Spleen (tissue), 11 donors: ENCODE measurements around the gene SLC6A2. TPM values are rescaled to one million over a fixed set of nuclear protein-coding genes. Genes with fewer than 3 reads are reported as not detected.

Source experiments
- DNase-seq: peaks from one replicate; pipeline ENCODE4 v3.0.0-alpha.2; 2020
- H3K27ac ChIP-seq, 8 donors: fragments of 200-600 bp; sonication (generic) in 7 of 8; 1 replicate in 4 of 8; 2 replicates in 4 of 8; pipeline versions ENCODE4 v1.5.0 to v1.8.0; 2016 to 2021; ENCODE audit warnings: inconsistent platforms in 4 of 8, mild to moderate bottlenecking in 4 of 8, moderate library complexity in 1 of 8
- H3K27me3 ChIP-seq, 7 donors: fragments of 200-600 bp; sonication (generic) in 6 of 7; replicated peaks in 1 of 7; 1 replicate in 4 of 7; 2 replicates in 3 of 7; pipeline versions ENCODE4 v1.5.0 to v1.8.0; 2016 to 2021; ENCODE audit warnings: inconsistent platforms in 3 of 7, mild to moderate bottlenecking in 1 of 7
- H3K36me3 ChIP-seq, 6 donors: fragments of 200-600 bp; sonication (generic) in 5 of 6; 1 replicate in 4 of 6; 2 replicates in 2 of 6; pipeline versions ENCODE4 v1.5.0 to v1.8.0; 2016 to 2021; ENCODE audit warnings: inconsistent platforms in 2 of 6
- H3K4me1 ChIP-seq, 6 donors: fragments of 200-600 bp; sonication (generic) in 5 of 6; 1 replicate in 3 of 6; 2 replicates in 3 of 6; pipeline versions ENCODE4 v1.5.0 to v1.8.0; 2016 to 2021; ENCODE audit warnings: inconsistent platforms in 3 of 6
- H3K4me3 ChIP-seq, 8 donors: fragments of 200-600 bp; sonication (generic) in 7 of 8; 1 replicate in 4 of 8; 2 replicates in 4 of 8; pipeline versions ENCODE4 v1.5.0 to v1.8.0; 2016 to 2021; ENCODE audit warnings: inconsistent platforms in 4 of 8, mild to moderate bottlenecking in 4 of 8, moderate library complexity in 2 of 8
- H3K9me3 ChIP-seq, 8 donors: fragments of 200-600 bp; sonication (generic) in 7 of 8; 1 replicate in 4 of 8; 2 replicates in 4 of 8; pipeline versions ENCODE4 v1.5.0 to v1.8.0; 2016 to 2021; ENCODE audit warnings: inconsistent platforms in 4 of 8
- POLR2A ChIP-seq, 3 donors: fragments of 450-650 bp; IDR thresholded peaks; one replicate each; pipeline ENCODE4 v1.5.1; 2017; ENCODE audit warnings: antibody characterized with exemption in 3 of 3, mild to moderate bottlenecking in 1 of 3
- POLR2AphosphoS5 ChIP-seq, 3 donors: sonication (generic); formaldehyde crosslinking; IDR thresholded peaks; one replicate each; pipeline ENCODE4 v1.5.1; 2017; ENCODE audit warnings: antibody characterized with exemption in 3 of 3
- WGBS, 5 donors: extraction: QIAGEN DNeasy Blood & Tissue Kit in 3 of 5; methylation state at CpG; one replicate each; pipeline versions ENCODE4 v1.1.5 to v1.1.7; 2013 to 2018; 5-methylcytosine and 5-hydroxymethylcytosine counted together
- intact Hi-C: fragments of 100-400 bp; cut with DNase I; formaldehyde crosslinking; loops from one replicate; pipeline ENCODE4 v1.15.0; 2023; ENCODE audit warnings: low total_unique reads
- polyA plus RNA-seq, 3 donors: library from polyadenylated mRNA; stranded (reverse); fragments of 200-250 nt; gene quantifications; one replicate each; pipeline ENCODE4 v1.2.1, GENCODE V29; 2013
- total RNA-seq, 7 donors: library from RNA; depleted of rRNA in 3 of 7; stranded (reverse); fragments of >200 nt in 3 of 7; fragmentation: NEBNext Ultra II Directional in 4 of 7; extraction: Animal tissue kit (Norgen Biotek cat#: 25700) in 4 of 7; gene quantifications; one replicate each; pipeline versions ENCODE4 v1.1.0 to v1.2.1, GENCODE V29; 2016 to 2021
- TF ChIP-seq, protein P1 (sequence below), 11 experiments: fragments of 200-600 bp in 7 of 11; fragments of 450-650 bp in 4 of 11; sonication (generic) in 4 of 11; IDR thresholded peaks in 8 of 11; conservative IDR thresholded peaks in 3 of 11; 1 replicate in 7 of 11; 2 replicates in 4 of 11; pipeline versions ENCODE4 v1.4.0 to v1.8.0; 2016 to 2021; ENCODE audit warnings: antibody characterized with exemption in 11 of 11, inconsistent platforms in 4 of 11, mild to moderate bottlenecking in 1 of 11
- donor health status: healthy with polysubstance abuse.
- donor health status: DM: no; HTN: no; CAD: no; lungs with moderate emphysema.
- donor health status: DM: no; HTN: no; CAD: no.
- donor health status: Bipolar disorder and iron deficiency.
- donor health status: healthy.
- donor health status: DM: no; HTN: no; CAD: no.
- donor health status: DM: yes; HTN: yes; CAD: no.

SLC6A2 gene
- total and polyA plus RNA-seq, 10 donors = not detected

DNA sequence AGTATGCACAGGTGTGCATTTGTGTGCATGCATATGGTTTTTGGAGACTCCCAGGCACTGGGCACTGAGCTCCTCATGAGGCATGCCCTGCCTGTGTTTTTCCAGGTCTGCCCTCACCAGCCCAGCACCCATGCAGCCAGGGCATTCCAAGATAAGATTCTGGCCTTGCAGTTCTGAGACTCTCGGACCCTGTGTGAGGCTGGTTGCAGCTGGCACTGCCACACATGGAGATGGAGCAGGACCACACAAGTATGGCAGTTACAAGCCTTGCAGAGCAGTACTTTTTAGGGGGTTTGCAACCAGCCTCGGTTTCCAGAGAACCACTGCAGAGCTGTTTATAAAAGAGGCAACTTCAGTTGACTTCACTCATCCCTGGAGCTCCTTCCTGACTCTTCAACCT is 10.2 kb downstream of the SLC6A2 start:
- intact Hi-C loops = no loop called here
- Histone ChIP-seq H3K27ac (no peak overlapping the region), H3K4me3 (no peak overlapping the region), H3K36me3 (no peaks in the 10 kb centered on the region), H3K9me3 (peaks cover 0 to 11% (median 0%) of the 10 kb centered on the region in 8 donors), H3K4me1 (no peaks in the 10 kb centered on the region), H3K27me3 (peaks cover 0 to 5% (median 0%) of the 10 kb centered on the region in 7 donors)
- TF ChIP-seq, protein P1, sequence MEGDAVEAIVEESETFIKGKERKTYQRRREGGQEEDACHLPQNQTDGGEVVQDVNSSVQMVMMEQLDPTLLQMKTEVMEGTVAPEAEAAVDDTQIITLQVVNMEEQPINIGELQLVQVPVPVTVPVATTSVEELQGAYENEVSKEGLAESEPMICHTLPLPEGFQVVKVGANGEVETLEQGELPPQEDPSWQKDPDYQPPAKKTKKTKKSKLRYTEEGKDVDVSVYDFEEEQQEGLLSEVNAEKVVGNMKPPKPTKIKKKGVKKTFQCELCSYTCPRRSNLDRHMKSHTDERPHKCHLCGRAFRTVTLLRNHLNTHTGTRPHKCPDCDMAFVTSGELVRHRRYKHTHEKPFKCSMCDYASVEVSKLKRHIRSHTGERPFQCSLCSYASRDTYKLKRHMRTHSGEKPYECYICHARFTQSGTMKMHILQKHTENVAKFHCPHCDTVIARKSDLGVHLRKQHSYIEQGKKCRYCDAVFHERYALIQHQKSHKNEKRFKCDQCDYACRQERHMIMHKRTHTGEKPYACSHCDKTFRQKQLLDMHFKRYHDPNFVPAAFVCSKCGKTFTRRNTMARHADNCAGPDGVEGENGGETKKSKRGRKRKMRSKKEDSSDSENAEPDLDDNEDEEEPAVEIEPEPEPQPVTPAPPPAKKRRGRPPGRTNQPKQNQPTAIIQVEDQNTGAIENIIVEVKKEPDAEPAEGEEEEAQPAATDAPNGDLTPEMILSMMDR (IDR thresholded peaks at IDR 0.05 in 8 of 11, conservative IDR thresholded peaks at IDR 0.05 in 3 of 11) = no peak
- TF ChIP-seq POLR2AphosphoS5 (IDR thresholded peaks at IDR 0.05) = no peak
- TF ChIP-seq POLR2A (IDR thresholded peaks at IDR 0.05) = no peak
- WGBS, 5 donors = 66 to 84% (median 79%) methylated on average over 1 to 2 of the region's 2 CpGs
- DNase-seq = no peak

DNA sequence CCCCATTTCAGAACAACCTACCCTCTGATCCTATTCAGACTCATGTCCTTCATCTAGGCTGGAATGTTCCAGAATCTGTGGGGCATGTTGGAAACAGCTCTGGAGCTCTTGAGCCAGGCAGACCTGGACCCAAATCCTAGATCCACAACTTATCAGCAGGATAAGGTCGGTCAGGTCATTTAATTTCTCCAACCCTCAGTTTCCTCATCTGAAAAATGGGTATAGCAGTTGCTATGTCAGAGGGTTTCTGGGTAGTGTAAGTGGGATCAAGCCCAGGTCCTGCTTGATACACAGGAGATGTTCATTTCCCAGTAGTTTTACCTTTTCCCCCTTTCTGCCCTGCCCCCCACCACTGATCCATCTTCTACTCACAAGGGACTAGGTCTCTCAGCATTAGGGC is 12.0 kb downstream of the SLC6A2 start:
- WGBS, 5 donors = 61 to 91% (median 76%) methylated on average over 1 of the region's 1 CpG
- peaks cover 0 to 11% (median 0%) of the 10 kb centered on the region in 8 donors for H3K9me3 ChIP-seq
- H3K4me3 ChIP-seq = no peak overlapping the region
- H3K4me1 ChIP-seq = no peaks in the 10 kb centered on the region
- no peak overlapping the region for H3K27ac ChIP-seq
- H3K27me3 ChIP-seq = peaks cover 0 to 5% (median 0%) of the 10 kb centered on the region in 7 donors
- no peak for DNase-seq
- intact Hi-C loops = no loop called here
- no peaks in the 10 kb centered on the region for H3K36me3 ChIP-seq
- TF ChIP-seq, protein P1 (IDR thresholded peaks at IDR 0.05 in 8 of 11, conservative IDR thresholded peaks at IDR 0.05 in 3 of 11) = no peak
- no peak for TF ChIP-seq POLR2A (IDR thresholded peaks at IDR 0.05)
- no peak for TF ChIP-seq POLR2AphosphoS5 (IDR thresholded peaks at IDR 0.05)

DNA sequence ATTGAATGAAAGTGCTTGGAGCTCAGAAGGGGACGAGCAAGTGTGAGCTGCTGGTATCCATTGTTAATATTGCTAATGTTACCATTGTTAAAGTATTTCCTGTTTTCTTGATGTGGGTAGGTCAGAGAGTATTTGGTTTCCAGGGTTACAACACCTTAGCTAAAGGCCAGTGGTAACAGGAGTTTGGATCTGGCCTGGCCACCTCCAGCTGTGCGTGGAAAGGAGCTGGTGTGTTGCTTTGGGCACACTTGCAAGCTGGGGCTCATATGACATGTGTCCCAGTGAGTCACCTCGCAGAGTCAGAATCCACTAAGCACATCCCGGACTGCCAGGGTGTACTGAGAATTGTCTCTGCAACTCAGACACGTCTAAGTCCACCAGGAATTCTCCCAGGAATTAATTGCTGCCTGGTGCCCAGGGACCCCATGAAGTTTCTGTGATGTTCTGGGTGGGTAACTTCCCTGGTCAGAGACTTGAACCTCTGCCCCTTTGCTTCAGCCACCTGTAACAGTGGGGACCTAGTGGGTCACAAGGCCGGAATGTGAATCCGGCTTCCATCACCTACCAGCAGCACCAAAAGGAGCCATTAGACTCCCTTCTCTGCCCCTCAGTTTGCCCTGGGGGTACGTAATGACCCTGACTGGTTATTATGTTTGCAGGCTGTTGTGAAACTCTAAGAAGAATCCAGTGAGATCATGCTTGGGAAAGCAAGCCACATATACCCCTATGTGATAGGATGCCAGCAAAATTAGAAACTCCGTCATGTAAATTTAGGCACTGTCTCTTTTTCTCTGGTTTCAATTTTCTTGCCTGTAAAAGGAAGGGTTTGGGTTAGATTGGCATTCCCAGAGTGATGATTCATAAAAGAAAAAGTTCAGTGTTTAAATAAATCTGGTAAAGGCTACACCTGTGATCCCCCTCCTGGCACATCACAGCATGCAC is 12.8 kb downstream of the SLC6A2 start:
- WGBS, 5 donors = 69 to 79% (median 74%) methylated on average over 9 of the region's 9 CpGs

More for the DNA sequence above, 12.8 kb downstream of the SLC6A2 start:
- TF ChIP-seq POLR2A (IDR thresholded peaks at IDR 0.05) (no peak), POLR2AphosphoS5 (IDR thresholded peaks at IDR 0.05) (no peak)
- TF ChIP-seq, protein P1 (IDR thresholded peaks at IDR 0.05 in 8 of 11, conservative IDR thresholded peaks at IDR 0.05 in 3 of 11) = no peak
- no peak for DNase-seq
- peaks cover 0 to 5% (median 0%) of the 10 kb centered on the region in 7 donors for H3K27me3 ChIP-seq
- peaks cover 0 to 5% (median 0%) of the 10 kb centered on the region in 8 donors for H3K9me3 ChIP-seq
- H3K36me3 ChIP-seq = no peaks in the 10 kb centered on the region
- H3K4me1 ChIP-seq = no peaks in the 10 kb centered on the region
- H3K27ac ChIP-seq = no peak overlapping the region
- intact Hi-C loops = no loop called here
- H3K4me3 ChIP-seq = no peak overlapping the region
